ENCODE data around the gene HOXA7.
A peak's percentile ranks its signal among the peaks of the same experiment; 100 is the strongest.

Gene HOXA7

GRCh38 chr7:27159266-27160144, 3.0 kb upstream of the HOXA7 start:
- no peak for DNase-seq (ENCODE audit: low spot score)

GRCh38 chr7:27158436-27159265, 2.2 kb upstream of the HOXA7 start:
- DNase-seq (ENCODE audit: low spot score), result no peak

- DNase-seq (ENCODE audit: low spot score), result no peak
Measured at GRCh38 chr7:27157702-27158431, 1.4 kb upstream of the HOXA7 start.

GRCh38 chr7:27156916-27157701, 634 bp upstream of the HOXA7 start:
- DNase-seq (ENCODE audit: low spot score), result no peak

GRCh38 chr7:27155816-27156507, 513 bp downstream of the HOXA7 start:
- peak; percentile 42 for DNase-seq (ENCODE audit: low spot score)

GRCh38 chr7:27154901-27155815, 1.3 kb downstream of the HOXA7 start:
- DNase-seq (ENCODE audit: low spot score), result no peak

- DNase-seq (ENCODE audit: low spot score), result no peak
Measured at GRCh38 chr7:27154369-27154768, 2.1 kb downstream of the HOXA7 start.

- no peak for DNase-seq (ENCODE audit: low spot score)
Measured at GRCh38 chr7:27153526-27153925, 2.9 kb downstream of the HOXA7 start.

- DNase-seq (ENCODE audit: low spot score), result no peak
Measured at GRCh38 chr7:27152816-27153442, 3.5 kb downstream of the HOXA7 start.

- no peak for DNase-seq (ENCODE audit: low spot score)
Measured at GRCh38 chr7:27151931-27152815, 4.3 kb downstream of the HOXA7 start, which contains the start of gene HOXA3. Gene HOXA3, minus strand, starts transcription at chr7:27152583. Its CDS starts 41,943 bp downstream, at chr7:27110640.

- no peak for DNase-seq (ENCODE audit: low spot score)
Measured at GRCh38 chr7:27151341-27151930, 5.0 kb downstream of the HOXA7 start.

GRCh38 chr7:27150568-27151340, 5.7 kb downstream of the HOXA7 start:
- DNase-seq (ENCODE audit: low spot score), result peak; percentile 84

GRCh38 chr7:27149842-27150567, 6.5 kb downstream of the HOXA7 start:
- DNase-seq (ENCODE audit: low spot score), result no peak

GRCh38 chr7:27148756-27149641, 7.5 kb downstream of the HOXA7 start:
- DNase-seq (ENCODE audit: low spot score), result no peak

- DNase-seq (ENCODE audit: low spot score), result no peak
Measured at GRCh38 chr7:27148031-27148755, 8.3 kb downstream of the HOXA7 start.

All from kidney capillary endothelial cell (primary cell).